K562 (cell line): ENCODE data around the gene SULT2B1. TPM values are rescaled to one million over a fixed set of nuclear protein-coding genes. Genes with fewer than 3 reads are reported as not detected.

Experiments
- CTBP1 ChIP-seq: fragments of 450-650 bp; IDR thresholded peaks from 2 replicates; pipeline ENCODE4 v1.6.1; 2016; ENCODE audit warnings: borderline replicate concordance
- E2F4 ChIP-seq: sonication (generic); formaldehyde crosslinking; IDR thresholded peaks from 2 replicates; pipeline ENCODE4 v1.8.0; 2022; ENCODE audit warnings: mild to moderate bottlenecking, low read depth, missing genetic modification reagents
- MBD2 ChIP-seq: sonication (generic); IDR thresholded peaks from 2 replicates; pipeline ENCODE4 v1.6.1; 2016; ENCODE audit warnings: low read depth, borderline replicate concordance
- SAP30 ChIP-seq: fragments of 200-600 bp; sonication (generic); IDR thresholded peaks from 2 replicates; pipeline ENCODE4 v1.6.1; 2012; ENCODE audit warnings: borderline replicate concordance, low read depth, mild to moderate bottlenecking, moderate library complexity, low read length, control low read depth, inconsistent platforms; ENCODE audit not compliant: insufficient read depth, poor library complexity, severe bottlenecking
- SMARCE1 ChIP-seq: fragments of 450-650 bp; IDR thresholded peaks from 2 replicates; pipeline ENCODE4 v1.7.1; 2016; ENCODE audit warnings: mild to moderate bottlenecking
- ZBTB33 ChIP-seq: sonication (generic); formaldehyde crosslinking; IDR thresholded peaks from 2 replicates; pipeline ENCODE4 v1.8.1; 2023; ENCODE audit warnings: mild to moderate bottlenecking, missing genetic modification reagents
- ZBTB7A ChIP-seq: IDR thresholded peaks from 2 replicates; pipeline ENCODE4 v1.6.1; 2011; ENCODE audit warnings: low read depth, mild to moderate bottlenecking, low read length, moderate library complexity, borderline replicate concordance; ENCODE audit not compliant: control insufficient read depth
- ZFP1 ChIP-seq: fragments of 450-650 bp; formaldehyde crosslinking; IDR thresholded peaks from 2 replicates; pipeline ENCODE4 v1.4.0; 2020; ENCODE audit warnings: mild to moderate bottlenecking, mixed read lengths
- ZFP91 ChIP-seq: sonication (generic); formaldehyde crosslinking; IDR thresholded peaks from 2 replicates; pipeline ENCODE4 v1.8.0; 2022; ENCODE audit warnings: mild to moderate bottlenecking, missing genetic modification reagents
- ZNF609 ChIP-seq: sonication (generic); formaldehyde crosslinking; IDR thresholded peaks from 2 replicates; pipeline ENCODE4 v1.8.1; 2023; ENCODE audit warnings: missing genetic modification reagents, mild to moderate bottlenecking, borderline replicate concordance
- polyA plus RNA-seq, 8 experiments: library from polyadenylated mRNA; depleted of rRNA in 4 of 8; stranded (reverse) in 5 of 8; unstranded in 3 of 8; fragments of >200 nt; fragmentation: Nextera tagmentation in 2 of 8; fragmentation: Illumina TruSeq in 1 of 8; extraction: Ambion mirVana in 2 of 8; extraction: Trizol in 1 of 8; gene quantifications; 2 replicates each; pipeline versions ENCODE4 v1.2.1 to v1.2.3, GENCODE V29; 2011 to 2014; ENCODE audit warnings: inconsistent platforms in 1 of 8, missing spikeins in 1 of 8
- total RNA-seq, 7 experiments: library from RNA; depleted of rRNA in 6 of 7; stranded (reverse); fragments of >200 nt in 6 of 7; fragmentation: Illumina TruSeq in 2 of 7; extraction: Trizol in 2 of 7; gene quantifications; 2 replicates each; pipeline versions ENCODE4 v1.2.1 to v1.2.3, GENCODE V29; 2011 to 2021; ENCODE audit warnings: low replicate concordance in 1 of 7

The SULT2B1 gene
- total and polyA plus RNA-seq, 9 of the 15 experiments (the other 6 are each of a cell fraction or from before 2014, with no cell fraction given), result 0.09 to 0.62 (median 0.22) TPM; not detected in 2

GRCh38 chr19:48618916-48619691 lies 67.1 kb downstream of the SULT2B1 start, which contains the start of the genes RPL18 and SPHK2 (continued):
- TF ChIP-seq ZBTB7A (no peak), ZBTB33 (CRISPR knock-in tag) (peak; percentile 90; the same call in 1 of the 2 replicates), ZNF609 (CRISPR knock-in tag) (no peak; the same call in 1 of the 2 replicates), E2F4 (CRISPR knock-in tag) (no peak), CTBP1 (peak; percentile 86; the same call in 1 of the 2 replicates), ZFP91 (CRISPR knock-in tag) (no peak), ZFP1 (no peak), SMARCE1 (peak; percentile 53; the same call in 1 of the 2 replicates), SAP30 (peak; percentile 56), MBD2 (peak; percentile 93)
